Measurements from ENCODE around the gene NPTX2.

GRCh38 chr7:98617960-98618418 lies 904 bp downstream of the NPTX2 start:
- TF ChIP-seq CTCF (IDR thresholded peaks at IDR 0.05) (no peak), POLR2A (IDR thresholded peaks at IDR 0.05; ENCODE audit: low read depth) (no peak), EP300 (IDR thresholded peaks at IDR 0.05) (no peak), POLR2AphosphoS5 (IDR thresholded peaks at IDR 0.05) (no peak)
